Stomach (tissue), 4 donors: Measurements from ENCODE around the gene ART1.

Source experiments
- EP300 ChIP-seq: sonication (generic); formaldehyde crosslinking; IDR thresholded peaks from one replicate; pipeline ENCODE4 v1.6.1; 2017; ENCODE audit warnings: antibody characterized with exemption
- POLR2A ChIP-seq, 4 donors: fragments of 450-650 bp; IDR thresholded peaks; one replicate each; pipeline ENCODE4 v1.6.1; 2016; ENCODE audit warnings: antibody characterized with exemption in 4 of 4, control low read depth in 2 of 4, mild to moderate bottlenecking in 1 of 4, moderate library complexity in 1 of 4
- POLR2AphosphoS5 ChIP-seq, 3 donors: sonication (generic); formaldehyde crosslinking; IDR thresholded peaks; one replicate each; pipeline ENCODE4 v1.6.1; 2016; ENCODE audit warnings: antibody characterized with exemption in 3 of 3
- TF ChIP-seq, protein P1 (sequence below), 7 experiments: fragments of 450-650 bp in 4 of 7; fragments of 200-600 bp in 3 of 7; sonication (generic) in 3 of 7; IDR thresholded peaks; one replicate each; pipeline ENCODE4 v1.5.1; 2016 to 2019; ENCODE audit warnings: antibody characterized with exemption in 7 of 7, control low read depth in 2 of 7, mild to moderate bottlenecking in 1 of 7

DNA sequence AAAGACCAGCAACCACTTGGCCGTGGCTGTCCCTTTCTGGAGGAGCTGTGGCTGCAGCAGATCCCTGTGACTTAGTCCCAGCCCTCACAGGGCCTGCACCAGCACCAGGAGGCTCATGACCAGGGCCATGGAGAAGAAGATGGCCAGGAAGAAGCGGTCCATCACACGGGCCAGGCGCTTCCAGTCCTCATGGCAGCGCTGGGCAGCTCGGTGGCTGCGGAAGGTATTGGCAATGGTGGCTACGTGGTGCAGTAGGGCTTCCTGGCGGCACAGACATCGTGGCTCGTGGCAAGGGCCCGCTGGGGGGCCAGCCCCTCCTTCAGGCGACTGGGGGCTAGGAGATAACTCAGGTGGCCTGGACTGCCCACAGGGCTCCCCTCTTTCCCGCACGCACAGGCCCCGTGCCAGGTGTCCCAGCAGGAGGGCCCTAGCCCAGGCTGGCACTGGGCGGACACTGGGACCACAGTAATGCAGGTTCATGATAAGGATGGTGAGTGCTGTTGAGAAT, 21.1 kb downstream of the ART1 start:
- TF ChIP-seq, protein P1, sequence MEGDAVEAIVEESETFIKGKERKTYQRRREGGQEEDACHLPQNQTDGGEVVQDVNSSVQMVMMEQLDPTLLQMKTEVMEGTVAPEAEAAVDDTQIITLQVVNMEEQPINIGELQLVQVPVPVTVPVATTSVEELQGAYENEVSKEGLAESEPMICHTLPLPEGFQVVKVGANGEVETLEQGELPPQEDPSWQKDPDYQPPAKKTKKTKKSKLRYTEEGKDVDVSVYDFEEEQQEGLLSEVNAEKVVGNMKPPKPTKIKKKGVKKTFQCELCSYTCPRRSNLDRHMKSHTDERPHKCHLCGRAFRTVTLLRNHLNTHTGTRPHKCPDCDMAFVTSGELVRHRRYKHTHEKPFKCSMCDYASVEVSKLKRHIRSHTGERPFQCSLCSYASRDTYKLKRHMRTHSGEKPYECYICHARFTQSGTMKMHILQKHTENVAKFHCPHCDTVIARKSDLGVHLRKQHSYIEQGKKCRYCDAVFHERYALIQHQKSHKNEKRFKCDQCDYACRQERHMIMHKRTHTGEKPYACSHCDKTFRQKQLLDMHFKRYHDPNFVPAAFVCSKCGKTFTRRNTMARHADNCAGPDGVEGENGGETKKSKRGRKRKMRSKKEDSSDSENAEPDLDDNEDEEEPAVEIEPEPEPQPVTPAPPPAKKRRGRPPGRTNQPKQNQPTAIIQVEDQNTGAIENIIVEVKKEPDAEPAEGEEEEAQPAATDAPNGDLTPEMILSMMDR (IDR thresholded peaks at IDR 0.05), result no peak
- TF ChIP-seq POLR2A (IDR thresholded peaks at IDR 0.05) (no peak), POLR2AphosphoS5 (IDR thresholded peaks at IDR 0.05) (no peak), EP300 (no peak)
